Measurements from ENCODE around the gene SPATC1L. TPM values are rescaled to one million over a fixed set of nuclear protein-coding genes. Genes with fewer than 3 reads are reported as not detected.

The SPATC1L gene
- total and polyA plus RNA-seq, 2 donors (not counting 1 experiment from before 2014, with no cell fraction given): 11.4 to 15.4 TPM

DNA sequence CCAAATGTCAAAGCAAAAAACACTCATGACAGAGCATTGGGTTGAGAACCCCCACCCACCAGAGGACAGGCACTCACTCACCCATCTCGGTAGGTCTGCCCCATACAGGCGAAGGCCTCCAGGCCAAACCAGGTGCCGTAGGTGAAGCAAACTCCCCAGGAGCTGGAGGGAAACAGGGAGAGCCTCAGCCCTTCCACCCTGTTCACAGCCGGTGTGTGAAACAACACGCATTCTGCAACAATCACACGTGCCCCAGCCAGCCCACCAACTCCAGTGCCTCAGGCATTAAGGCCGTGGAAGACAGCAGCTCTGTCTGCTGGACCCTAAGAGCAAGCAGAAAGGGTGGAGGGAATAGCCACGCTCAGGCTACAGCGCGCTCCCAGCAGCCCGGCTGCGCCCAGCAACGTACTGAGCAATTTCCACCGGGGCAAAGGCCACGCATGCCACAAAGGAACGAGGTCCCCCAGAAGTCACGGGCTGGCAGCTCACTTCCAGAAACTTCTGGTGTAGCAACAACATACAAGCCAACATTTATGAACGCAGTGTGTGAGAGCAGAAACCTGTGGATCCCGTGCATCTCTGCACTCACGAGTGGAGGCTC is 11.4 kb upstream of the SPATC1L start:
- H3K9ac ChIP-seq (ENCODE audit: low read length): no peak overlapping the region
- no peaks in the 10 kb centered on the region for H3K79me2 ChIP-seq (ENCODE audit: control insufficient read depth, insufficient read depth, low read length)
- no peak for TF ChIP-seq EZH2 (IDR thresholded peaks at IDR 0.05; ENCODE audit: borderline replicate concordance, insufficient read depth, low read depth, low read length, poor library complexity, severe bottlenecking)
- TF ChIP-seq, protein P1, sequence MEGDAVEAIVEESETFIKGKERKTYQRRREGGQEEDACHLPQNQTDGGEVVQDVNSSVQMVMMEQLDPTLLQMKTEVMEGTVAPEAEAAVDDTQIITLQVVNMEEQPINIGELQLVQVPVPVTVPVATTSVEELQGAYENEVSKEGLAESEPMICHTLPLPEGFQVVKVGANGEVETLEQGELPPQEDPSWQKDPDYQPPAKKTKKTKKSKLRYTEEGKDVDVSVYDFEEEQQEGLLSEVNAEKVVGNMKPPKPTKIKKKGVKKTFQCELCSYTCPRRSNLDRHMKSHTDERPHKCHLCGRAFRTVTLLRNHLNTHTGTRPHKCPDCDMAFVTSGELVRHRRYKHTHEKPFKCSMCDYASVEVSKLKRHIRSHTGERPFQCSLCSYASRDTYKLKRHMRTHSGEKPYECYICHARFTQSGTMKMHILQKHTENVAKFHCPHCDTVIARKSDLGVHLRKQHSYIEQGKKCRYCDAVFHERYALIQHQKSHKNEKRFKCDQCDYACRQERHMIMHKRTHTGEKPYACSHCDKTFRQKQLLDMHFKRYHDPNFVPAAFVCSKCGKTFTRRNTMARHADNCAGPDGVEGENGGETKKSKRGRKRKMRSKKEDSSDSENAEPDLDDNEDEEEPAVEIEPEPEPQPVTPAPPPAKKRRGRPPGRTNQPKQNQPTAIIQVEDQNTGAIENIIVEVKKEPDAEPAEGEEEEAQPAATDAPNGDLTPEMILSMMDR (IDR thresholded peaks at IDR 0.05): no peak
- H3K4me1 ChIP-seq (ENCODE audit: control insufficient read depth in 2 of 2, insufficient read depth in 2 of 2, low read length in 2 of 2): no peaks in the 10 kb centered on the region
- no peak overlapping the region for H3K27ac ChIP-seq (ENCODE audit: low read length in 2 of 2)
- H3K9me3 ChIP-seq (ENCODE audit: control extremely low read depth in 1 of 3, control insufficient read depth in 2 of 3, insufficient read depth in 1 of 3, low read length in 2 of 3): no peaks in the 10 kb centered on the region
- no peak overlapping the region for H3K4me2 ChIP-seq (replicated peaks; ENCODE audit: low read depth, low read length, poor library complexity, severe bottlenecking)
- Mint-ChIP-seq H3K4me1 (no peaks in the 10 kb centered on the region), H3K4me3 (no peak overlapping the region), H3K9me3 (ENCODE audit: insufficient read depth) (no peaks in the 10 kb centered on the region), H3K27me3 (no peaks in the 10 kb centered on the region), H3K27ac (no peak overlapping the region)
- H3K4me3 ChIP-seq (ENCODE audit: control extremely low read depth in 1 of 5, extremely low read depth in 1 of 5, insufficient read depth in 1 of 5, low read depth in 2 of 5, low read length in 4 of 5): no peak overlapping the region
- no peak for ATAC-seq (ENCODE audit: low read depth)
- DNase-seq: no peak
- intact Hi-C loops (cut with micrococcal nuclease): no loop called here
- POLR2A ChIA-PET: no interaction called here
- WGBS (ENCODE audit: insufficient coverage): 98% methylated on average over 20 of the region's 20 CpGs
- H2AFZ ChIP-seq (ENCODE audit: insufficient read depth, low read depth, low read length, poor library complexity, severe bottlenecking): no peak overlapping the region
- no peaks in the 10 kb centered on the region for H4K20me1 ChIP-seq (ENCODE audit: control insufficient read depth, insufficient read depth, low read length, poor library complexity, severe bottlenecking)
- H3K27me3 ChIP-seq (replicated peaks in 1 of 4; ENCODE audit: control extremely low read depth in 1 of 4, control insufficient read depth in 3 of 4, insufficient read depth in 4 of 4, low read length in 3 of 4): no peaks in the 10 kb centered on the region
- CTCF ChIA-PET: no interaction called here
- peaks cover 0 to 18% of the 10 kb centered on the region in 2 experiments for H3K36me3 ChIP-seq (replicated peaks in 1 of 2; ENCODE audit: control extremely low read depth in 1 of 2, control insufficient read depth in 1 of 2, extremely low read depth in 1 of 2, insufficient read depth in 2 of 2, low read length in 1 of 2)

DNA sequence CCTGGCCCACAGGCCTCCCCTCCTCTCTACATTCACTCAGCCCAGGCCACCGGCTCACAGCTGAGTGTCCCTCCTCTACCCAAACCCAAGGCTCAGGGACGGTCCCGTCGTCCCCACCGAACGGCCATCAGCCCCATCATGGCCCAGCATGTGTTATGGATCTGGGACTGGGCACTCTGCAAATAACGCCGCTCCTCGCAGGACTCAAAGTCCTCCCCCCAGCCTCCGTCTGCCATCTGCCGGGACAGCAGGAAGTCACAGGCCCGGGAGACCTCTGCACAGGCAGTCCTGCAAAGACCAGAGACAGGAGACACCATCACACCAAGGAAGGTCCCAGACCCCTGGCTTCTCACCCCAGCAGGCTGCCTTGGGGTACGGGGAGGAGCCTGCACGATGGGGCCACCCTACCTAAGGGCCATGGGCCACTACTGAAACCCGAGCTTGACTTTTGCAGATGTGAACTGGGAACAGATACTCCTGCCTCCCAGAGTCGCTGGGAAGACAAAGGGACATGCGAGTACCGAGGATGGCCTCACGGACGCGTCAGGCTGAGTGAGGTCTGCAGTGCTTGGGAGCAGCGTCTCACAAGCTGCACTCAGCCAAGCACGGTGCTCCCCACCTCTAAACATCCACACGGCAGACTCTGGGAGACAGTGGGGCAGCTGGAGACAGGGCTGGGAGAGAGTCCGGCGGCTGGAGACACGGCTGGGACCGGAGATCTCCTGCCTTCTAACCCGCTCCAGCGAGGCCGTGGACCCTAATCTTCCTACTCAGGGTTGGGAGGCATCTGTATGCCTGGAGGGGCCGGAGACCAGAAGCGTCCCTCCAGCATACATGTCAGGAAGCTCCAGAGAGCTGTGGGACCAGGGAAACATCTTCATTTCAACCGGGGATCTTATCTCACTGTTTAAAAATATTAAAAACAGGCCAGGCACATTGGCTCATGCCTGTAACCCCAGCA is 10.4 kb upstream of the SPATC1L start:
- Histone ChIP-seq H3K4me3 (ENCODE audit: control extremely low read depth in 1 of 5, extremely low read depth in 1 of 5, insufficient read depth in 1 of 5, low read depth in 2 of 5, low read length in 4 of 5) (no peak overlapping the region), H3K79me2 (ENCODE audit: control insufficient read depth, insufficient read depth, low read length) (no peaks in the 10 kb centered on the region), H4K20me1 (ENCODE audit: control insufficient read depth, insufficient read depth, low read length, poor library complexity, severe bottlenecking) (no peaks in the 10 kb centered on the region), H3K9me3 (ENCODE audit: control extremely low read depth in 1 of 3, control insufficient read depth in 2 of 3, insufficient read depth in 1 of 3, low read length in 2 of 3) (no peaks in the 10 kb centered on the region), H3K36me3 (replicated peaks in 1 of 2; ENCODE audit: control extremely low read depth in 1 of 2, control insufficient read depth in 1 of 2, extremely low read depth in 1 of 2, insufficient read depth in 2 of 2, low read length in 1 of 2) (peaks cover 0 to 18% of the 10 kb centered on the region in 2 experiments), H3K4me2 (replicated peaks; ENCODE audit: low read depth, low read length, poor library complexity, severe bottlenecking) (no peak overlapping the region), H3K27me3 (replicated peaks in 1 of 4; ENCODE audit: control extremely low read depth in 1 of 4, control insufficient read depth in 3 of 4, insufficient read depth in 4 of 4, low read length in 3 of 4) (no peaks in the 10 kb centered on the region), H3K27ac (ENCODE audit: low read length in 2 of 2) (no peak overlapping the region), H3K9ac (ENCODE audit: low read length) (no peak overlapping the region), H3K4me1 (ENCODE audit: control insufficient read depth in 2 of 2, insufficient read depth in 2 of 2, low read length in 2 of 2) (no peaks in the 10 kb centered on the region), H2AFZ (ENCODE audit: insufficient read depth, low read depth, low read length, poor library complexity, severe bottlenecking) (no peak overlapping the region)
- Mint-ChIP-seq H3K27me3 (no peaks in the 10 kb centered on the region), H3K9me3 (ENCODE audit: insufficient read depth) (no peaks in the 10 kb centered on the region), H3K4me3 (no peak overlapping the region), H3K27ac (no peak overlapping the region), H3K4me1 (no peaks in the 10 kb centered on the region)
- no peak for DNase-seq
- ChIA-PET CTCF (no interaction called here), POLR2A (no interaction called here)
- TF ChIP-seq, protein P1 (IDR thresholded peaks at IDR 0.05): no peak
- TF ChIP-seq EZH2 (IDR thresholded peaks at IDR 0.05; ENCODE audit: borderline replicate concordance, insufficient read depth, low read depth, low read length, poor library complexity, severe bottlenecking): no peak
- no peak for ATAC-seq (ENCODE audit: low read depth)
- intact Hi-C loops (cut with micrococcal nuclease): no loop called here
- 97% methylated on average over 30 of the region's 34 CpGs for WGBS (ENCODE audit: insufficient coverage)

Measured in B cell (primary cell).